HPDE6-E6E7 (cell line): Measurements from ENCODE around the gene TRIP10.
"Not testable (repeated sequence)": the region's sequence is repeated elsewhere in the genome, so short reads cannot be mapped to it uniquely, and the experiment has no call there.

ENCODE experiments used
- DNase-seq: peaks from one replicate; pipeline ENCODE4 v3.0.0; 2011; ENCODE audit warnings: missing footprints; ENCODE audit errors: extremely low spot score

TRIP10 gene

GRCh38 chr19:6794686-6795431 is 55.4 kb downstream of the TRIP10 start:
- no peak for DNase-seq

GRCh38 chr19:6796278-6796677 is 56.8 kb downstream of the TRIP10 start:
- DNase-seq: no peak

- no peak for DNase-seq
These were observed 58.2 kb downstream of the TRIP10 start for GRCh38 chr19:6797646-6798045.

- not testable (repeated sequence) for DNase-seq
These were observed 60.8 kb downstream of the TRIP10 start for GRCh38 chr19:6800160-6800790.

GRCh38 chr19:6800991-6801484 is 61.6 kb downstream of the TRIP10 start:
- peak; percentile 88 for DNase-seq
